SJSA1 (cell line): ENCODE data around the gene MYCN. TPM values are rescaled to one million over a fixed set of nuclear protein-coding genes. Genes with fewer than 3 reads are reported as not detected.
"Not testable (repeated sequence)": the region's sequence is repeated elsewhere in the genome, so short reads cannot be mapped to it uniquely, and the experiment has no call there.

Experiments
- DNase-seq, 2 experiments: peaks; one replicate each; pipeline ENCODE4 v3.0.0-alpha.2; 2015 to 2020; ENCODE audit warnings: low spot score in 2 of 2, low read depth in 1 of 2
- H3K27ac ChIP-seq: fragments of 250-450 bp; sonication (Bioruptor Pico); 2 replicates; pipeline ENCODE4 v1.5.1; 2020; ENCODE audit warnings: mild to moderate bottlenecking, moderate library complexity
- H3K27me3 ChIP-seq: fragments of 250-450 bp; sonication (Bioruptor Pico); replicated peaks from 2 replicates; pipeline ENCODE4 v1.5.1; 2020; ENCODE audit warnings: mild to moderate bottlenecking, moderate library complexity
- H3K36me3 ChIP-seq: fragments of 250-450 bp; sonication (Bioruptor Pico); 2 replicates; pipeline ENCODE4 v1.5.1; 2020; ENCODE audit warnings: mild to moderate bottlenecking
- H3K4me1 ChIP-seq: fragments of 250-450 bp; sonication (Bioruptor Pico); replicated peaks from 2 replicates; pipeline ENCODE4 v1.6.1; 2021; ENCODE audit warnings: mild to moderate bottlenecking
- H3K4me3 ChIP-seq: fragments of 250-450 bp; sonication (Bioruptor Pico); 2 replicates; pipeline ENCODE4 v1.5.1; 2020; ENCODE audit warnings: mild to moderate bottlenecking
- H3K9me3 ChIP-seq: fragments of 250-450 bp; sonication (Bioruptor Pico); replicated peaks from 2 replicates; pipeline ENCODE4 v1.5.1; 2020; ENCODE audit warnings: mild to moderate bottlenecking
- total RNA-seq: library from RNA; depleted of rRNA; stranded (reverse); fragments of >200 nt; shearing (Covaris generic); gene quantifications from 2 replicates; pipeline ENCODE4 v1.2.3, GENCODE V29; 2014

MYCN gene
- total RNA-seq, 1 experiment from 2014 or later: 3.7 TPM

GRCh38 chr2:15901095-15901807, 39.1 kb upstream of the MYCN start:
- H3K36me3 ChIP-seq: no peaks in the 10 kb centered on the region
- DNase-seq: no peak

DNA sequence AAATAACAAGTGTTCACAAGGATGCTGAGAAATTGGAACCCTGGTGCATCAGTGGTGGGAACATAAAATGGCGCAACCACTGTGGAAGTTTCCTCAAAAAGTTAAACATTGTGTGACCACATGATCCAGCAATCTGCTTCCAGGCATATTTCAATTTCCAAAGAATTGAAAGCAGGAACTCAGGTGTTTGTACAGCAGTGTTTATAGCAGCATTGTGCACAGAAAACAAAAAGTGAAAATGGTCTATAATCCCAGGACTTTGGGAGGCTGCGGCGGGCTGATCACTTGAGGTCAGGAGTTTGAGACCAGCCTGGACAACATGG, 38.6 kb upstream of the MYCN start:
- H3K27ac ChIP-seq: no peak overlapping the region
- DNase-seq: no peak

More at GRCh38 chr2:15901095-15901807, 39.1 kb upstream of the MYCN start:
- Histone ChIP-seq H3K4me3 (no peak overlapping the region), H3K9me3 (no peaks in the 10 kb centered on the region; the same call in 1 of the 2 replicates), H3K27me3 (no peaks in the 10 kb centered on the region), H3K4me1 (no peaks in the 10 kb centered on the region), H3K27ac (no peak overlapping the region)

GRCh38 chr2:15903910-15904309, 36.4 kb upstream of the MYCN start:
- H3K9me3 ChIP-seq, H3K27ac ChIP-seq, H3K27me3 ChIP-seq, H3K36me3 ChIP-seq, H3K4me3 ChIP-seq, H3K4me1 ChIP-seq, DNase-seq: not testable (repeated sequence)

More for the DNA sequence above, 38.6 kb upstream of the MYCN start:
- Histone ChIP-seq H3K36me3 (no peaks in the 10 kb centered on the region), H3K4me3 (no peak overlapping the region), H3K27me3 (no peaks in the 10 kb centered on the region), H3K4me1 (no peaks in the 10 kb centered on the region), H3K9me3 (no peaks in the 10 kb centered on the region; the same call in 1 of the 2 replicates)

- Histone ChIP-seq H3K27me3 (no peaks in the 10 kb centered on the region), H3K27ac (no peak overlapping the region), H3K9me3 (no peaks in the 10 kb centered on the region; the same call in 1 of the 2 replicates), H3K4me3 (no peak overlapping the region), H3K36me3 (no peaks in the 10 kb centered on the region), H3K4me1 (no peaks in the 10 kb centered on the region)
- DNase-seq: no peak
These were observed 35.1 kb upstream of the MYCN start for GRCh38 chr2:15905267-15905645.

GRCh38 chr2:15905986-15906491, 34.3 kb upstream of the MYCN start:
- Histone ChIP-seq H3K27ac (no peak overlapping the region), H3K9me3 (no peaks in the 10 kb centered on the region; the same call in 1 of the 2 replicates), H3K4me3 (no peak overlapping the region)

DNA sequence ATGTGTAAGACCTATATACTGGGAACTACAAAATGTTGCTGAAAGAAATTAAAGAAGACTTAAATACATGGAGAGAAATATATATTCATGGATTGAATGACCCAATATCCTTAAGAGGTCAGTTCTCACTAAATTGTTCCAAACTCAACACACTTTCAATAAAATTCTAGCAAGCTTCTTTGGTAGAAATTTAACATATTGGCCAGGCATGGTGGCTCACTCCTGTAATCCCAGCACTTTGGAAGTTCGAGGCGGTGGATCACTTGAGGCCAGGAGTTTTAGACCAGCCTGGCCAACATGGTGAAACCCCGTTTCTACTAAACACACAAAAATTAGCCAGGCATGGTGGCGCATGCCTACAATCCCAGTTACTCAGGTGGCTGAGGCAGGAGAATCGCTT, 33.6 kb upstream of the MYCN start:
- H3K9me3 ChIP-seq: no peaks in the 10 kb centered on the region
- no peaks in the 10 kb centered on the region for H3K27me3 ChIP-seq
- H3K4me1 ChIP-seq: peaks cover 3% of the 10 kb centered on the region
- no peak for DNase-seq
- H3K4me3 ChIP-seq: no peak overlapping the region
- H3K27ac ChIP-seq: no peak overlapping the region
- no peaks in the 10 kb centered on the region for H3K36me3 ChIP-seq

More at GRCh38 chr2:15905986-15906491, 34.3 kb upstream of the MYCN start:
- DNase-seq: no peak
- no peaks in the 10 kb centered on the region for H3K4me1 ChIP-seq
- H3K27me3 ChIP-seq: no peaks in the 10 kb centered on the region
- H3K36me3 ChIP-seq: no peaks in the 10 kb centered on the region

- Histone ChIP-seq H3K4me3 (no peak overlapping the region), H3K27me3 (no peaks in the 10 kb centered on the region), H3K4me1 (peaks cover 10% of the 10 kb centered on the region), H3K36me3 (no peaks in the 10 kb centered on the region), H3K9me3 (no peaks in the 10 kb centered on the region), H3K27ac (no peak overlapping the region)
- DNase-seq: no peak
These were observed 32.7 kb upstream of the MYCN start for GRCh38 chr2:15907461-15908324.

DNA sequence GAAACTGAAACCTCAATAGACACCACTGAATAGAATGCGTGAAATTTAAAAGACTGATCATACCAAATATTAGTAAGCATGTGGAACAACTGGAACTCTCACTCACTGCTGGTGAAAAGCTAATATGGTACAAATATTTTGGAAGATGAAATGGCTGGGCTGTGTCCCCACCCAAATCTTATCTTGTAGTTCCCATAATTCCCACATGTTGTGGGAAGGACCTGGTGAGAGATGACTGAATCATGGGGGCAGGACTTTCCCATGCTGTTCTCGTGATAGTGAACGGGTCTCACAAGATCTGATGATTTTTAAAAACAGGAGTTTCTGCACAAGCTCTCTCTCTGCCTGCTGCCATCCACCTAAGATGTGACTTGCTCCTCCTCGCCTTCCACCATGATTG, 32.0 kb upstream of the MYCN start:
- H3K27me3 ChIP-seq: no peaks in the 10 kb centered on the region
- H3K9me3 ChIP-seq: no peaks in the 10 kb centered on the region
- H3K4me1 ChIP-seq: peaks cover 16% of the 10 kb centered on the region
- H3K36me3 ChIP-seq: no peaks in the 10 kb centered on the region
- no peak overlapping the region for H3K4me3 ChIP-seq
- DNase-seq: no peak
- H3K27ac ChIP-seq: no peak overlapping the region

DNA sequence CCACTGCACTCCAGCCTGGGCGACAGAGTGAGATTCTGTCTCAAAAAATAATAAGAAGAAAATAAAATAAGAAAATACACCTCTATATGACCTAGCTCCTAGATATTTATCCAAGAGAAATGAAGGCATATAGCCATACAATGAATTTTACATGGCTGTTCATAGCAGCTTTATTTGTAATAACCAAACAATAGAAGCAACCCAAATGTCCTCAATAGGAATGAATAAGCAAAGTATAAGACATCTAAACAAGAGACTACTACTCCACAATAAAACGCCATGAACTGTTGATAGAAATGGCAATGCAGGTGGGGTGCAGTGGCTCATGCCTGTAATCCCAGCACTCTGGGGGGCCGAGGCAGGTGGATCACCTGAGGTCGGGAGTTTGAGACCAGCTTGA, 31.2 kb upstream of the MYCN start:
- DNase-seq: no peak
- H3K27ac ChIP-seq: no peak overlapping the region
- H3K4me1 ChIP-seq: peaks cover 16% of the 10 kb centered on the region
- H3K4me3 ChIP-seq: no peak overlapping the region
- no peaks in the 10 kb centered on the region for H3K36me3 ChIP-seq
- no peaks in the 10 kb centered on the region for H3K27me3 ChIP-seq
- no peaks in the 10 kb centered on the region for H3K9me3 ChIP-seq

DNA sequence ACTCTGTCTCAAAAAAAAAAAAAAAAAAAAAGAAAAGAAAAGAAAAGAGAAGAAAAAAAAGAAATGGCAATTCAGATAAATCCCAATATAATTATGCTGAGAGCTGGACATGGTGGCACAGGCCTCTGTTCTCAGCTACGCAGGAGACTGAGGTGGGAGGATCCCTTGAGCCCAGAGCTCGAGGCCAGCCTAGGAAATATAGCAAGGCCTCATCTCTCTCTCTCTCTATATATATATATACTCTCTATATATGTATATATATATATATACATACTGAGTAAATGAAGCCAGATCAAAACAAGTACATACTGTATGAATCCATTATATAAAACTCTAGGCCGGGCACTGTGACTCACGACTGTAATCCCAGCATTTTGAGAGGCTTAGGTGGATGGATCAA, 30.6 kb upstream of the MYCN start:
- no peaks in the 10 kb centered on the region for H3K9me3 ChIP-seq
- no peak overlapping the region for H3K27ac ChIP-seq
- DNase-seq: no peak
- H3K4me1 ChIP-seq: peaks cover 16% of the 10 kb centered on the region
- no peak overlapping the region for H3K4me3 ChIP-seq
- no peaks in the 10 kb centered on the region for H3K36me3 ChIP-seq
- no peaks in the 10 kb centered on the region for H3K27me3 ChIP-seq

DNA sequence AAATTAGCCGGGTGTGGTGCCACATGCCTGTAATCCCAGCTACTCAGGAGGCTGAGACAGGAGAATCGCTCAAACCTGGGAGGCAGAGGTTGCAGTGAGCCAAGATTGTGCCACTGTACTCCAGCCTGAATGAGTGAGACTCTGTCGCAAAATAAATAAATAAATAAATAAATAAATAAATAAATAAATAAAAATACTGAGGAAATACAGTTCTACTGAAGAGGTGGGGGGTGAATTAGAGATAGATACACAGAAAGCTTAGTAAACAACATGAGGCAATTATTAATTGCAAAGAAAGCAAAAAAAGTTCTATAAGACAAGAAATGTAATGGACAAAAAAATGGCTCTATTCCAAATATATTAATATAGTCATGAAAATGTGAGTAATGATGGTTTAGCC, 29.1 kb upstream of the MYCN start:
- H3K36me3 ChIP-seq, DNase-seq, H3K9me3 ChIP-seq, H3K4me3 ChIP-seq, H3K27me3 ChIP-seq: not testable (repeated sequence)
- Histone ChIP-seq H3K27ac (0 out of 2 replicates have a peak overlapping the region, but pooled peaks have one; percentile 31), H3K4me1 (peaks cover 16% of the 10 kb centered on the region)

- Histone ChIP-seq H3K9me3 (no peaks in the 10 kb centered on the region), H3K27ac (0 out of 2 replicates have a peak overlapping the region, but pooled peaks have one; percentile 31), H3K4me3 (no peak overlapping the region), H3K36me3 (no peaks in the 10 kb centered on the region), H3K4me1 (peaks cover 16% of the 10 kb centered on the region), H3K27me3 (no peaks in the 10 kb centered on the region)
- no peak for DNase-seq
These were observed 28.7 kb upstream of the MYCN start for GRCh38 chr2:15911686-15912085.

- H3K27me3 ChIP-seq: no peaks in the 10 kb centered on the region
- no peaks in the 10 kb centered on the region for H3K9me3 ChIP-seq
- H3K4me1 ChIP-seq: peaks cover 16% of the 10 kb centered on the region
- no peak overlapping the region for H3K4me3 ChIP-seq
- peak overlapping the region; percentile 9; the same call in 1 of the 2 replicates for H3K27ac ChIP-seq
- peak; percentile 87 to 88 for DNase-seq
- H3K36me3 ChIP-seq: no peaks in the 10 kb centered on the region
These were observed 28.1 kb upstream of the MYCN start for GRCh38 chr2:15912203-15912602.

GRCh38 chr2:15913146-15913545, 27.2 kb upstream of the MYCN start:
- Histone ChIP-seq H3K36me3 (no peaks in the 10 kb centered on the region), H3K27me3 (no peaks in the 10 kb centered on the region), H3K4me3 (no peak overlapping the region), H3K27ac (no peak overlapping the region), H3K9me3 (no peaks in the 10 kb centered on the region), H3K4me1 (peaks cover 16% of the 10 kb centered on the region)
- DNase-seq: peak in 1 of 2 experiments; percentile 16
